HG03354 (cell line): Measurements from ENCODE around the gene PTPN3.

Experiments
- ATAC-seq: cut with Tn5 transposase; IDR thresholded peaks from one replicate; pipeline ENCODE4 v1.9.1; 2021; ENCODE audit warnings: mild to moderate bottlenecking; ENCODE audit not compliant: unreplicated experiment, poor library complexity, severe bottlenecking

PTPN3 gene

DNA sequence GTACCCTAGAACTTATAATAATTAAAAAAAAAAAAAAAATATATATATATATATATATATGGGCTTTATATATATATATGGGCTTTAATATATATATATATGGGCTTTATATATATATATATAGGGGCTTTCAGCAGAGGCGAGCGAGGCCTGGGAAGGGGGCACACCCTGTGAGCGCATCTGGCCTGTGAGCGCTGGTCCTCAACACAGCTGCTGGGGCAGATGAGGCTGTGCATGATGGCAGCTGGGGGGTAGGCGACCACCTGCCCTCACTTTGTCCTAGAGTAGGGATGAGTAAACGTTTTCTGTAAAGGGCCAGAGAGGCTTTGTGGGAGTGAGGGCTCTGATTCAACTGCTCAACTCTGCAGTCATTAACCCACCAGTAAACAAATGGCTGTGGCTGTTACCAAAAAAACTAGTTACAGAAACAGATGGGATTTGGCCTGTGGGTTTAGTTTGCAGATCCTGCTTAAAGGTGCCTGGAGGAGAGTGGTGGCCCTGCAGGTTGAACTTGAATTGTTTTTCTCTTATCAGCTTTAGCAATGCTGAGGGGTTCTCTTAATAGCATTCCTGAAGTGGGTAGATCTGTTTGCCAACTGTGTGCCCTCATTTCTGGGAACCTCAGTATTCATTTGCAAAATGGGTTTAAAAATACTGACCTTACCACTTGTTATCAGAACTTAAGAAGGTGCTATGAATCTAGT lies 89.2 kb downstream of the PTPN3 start:
- no peak for ATAC-seq

DNA sequence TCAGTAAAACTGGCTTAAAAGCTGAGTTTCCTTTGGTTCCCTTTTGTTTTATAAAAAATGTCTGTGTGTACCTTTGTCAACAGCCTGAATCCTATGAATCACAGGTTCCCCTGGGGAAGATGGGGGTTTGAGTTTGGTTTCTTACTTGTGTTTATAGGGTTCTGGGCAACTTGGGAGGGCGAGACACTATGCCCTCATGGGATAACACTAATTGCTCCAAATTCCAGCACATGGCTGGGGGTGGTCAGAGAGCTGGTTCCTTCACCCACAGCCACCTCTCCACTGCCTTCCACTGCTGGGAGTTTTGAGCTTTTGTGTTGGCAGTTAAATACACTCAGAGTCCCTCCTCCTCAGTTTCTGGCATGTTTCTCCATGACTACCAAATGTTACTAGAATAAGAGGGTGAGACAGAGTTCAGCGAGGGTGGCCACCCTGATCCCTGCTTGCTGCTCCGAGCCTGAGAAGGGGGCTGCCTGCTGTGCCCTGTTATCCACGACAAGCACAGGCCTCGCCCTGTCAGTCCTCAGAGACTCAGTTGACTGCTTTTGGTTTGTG lies 94.3 kb downstream of the PTPN3 start:
- ATAC-seq, result no peak

DNA sequence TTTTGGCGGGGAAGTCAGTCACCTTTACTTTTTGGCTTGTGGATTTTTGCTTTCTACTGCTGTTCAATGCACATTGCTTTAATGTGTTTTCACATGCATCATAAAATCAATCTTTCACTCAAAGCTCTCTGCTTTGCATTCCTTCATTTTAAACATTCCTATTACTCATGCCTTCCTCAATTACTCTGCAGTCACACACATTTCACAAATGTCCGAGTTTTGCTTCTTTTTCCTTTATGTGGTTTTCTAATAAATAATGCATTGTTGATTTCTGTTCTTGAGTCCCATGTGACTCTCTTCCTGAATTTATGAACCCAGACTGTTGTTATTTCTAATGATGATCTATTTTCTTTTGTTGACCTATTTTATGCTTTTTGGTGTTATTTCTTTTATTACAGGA lies 95.0 kb downstream of the PTPN3 start:
- ATAC-seq, result no peak

DNA sequence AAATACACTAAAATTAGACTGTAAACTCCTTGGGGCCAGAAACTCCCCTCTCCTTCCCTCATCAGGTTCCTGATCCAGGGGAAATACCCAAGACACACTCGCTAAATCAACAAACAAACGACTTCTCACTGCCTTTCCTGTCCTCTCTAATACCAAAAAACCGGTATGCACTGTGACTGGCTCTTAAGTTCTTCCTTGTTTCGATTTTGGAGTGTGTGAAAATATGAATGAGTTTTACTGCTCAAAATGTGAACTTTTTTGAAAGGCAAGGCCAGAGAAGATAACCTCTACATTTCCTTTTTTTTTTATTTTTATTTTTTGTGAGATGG lies 96.2 kb downstream of the PTPN3 start:
- peak; percentile 5 for ATAC-seq

DNA sequence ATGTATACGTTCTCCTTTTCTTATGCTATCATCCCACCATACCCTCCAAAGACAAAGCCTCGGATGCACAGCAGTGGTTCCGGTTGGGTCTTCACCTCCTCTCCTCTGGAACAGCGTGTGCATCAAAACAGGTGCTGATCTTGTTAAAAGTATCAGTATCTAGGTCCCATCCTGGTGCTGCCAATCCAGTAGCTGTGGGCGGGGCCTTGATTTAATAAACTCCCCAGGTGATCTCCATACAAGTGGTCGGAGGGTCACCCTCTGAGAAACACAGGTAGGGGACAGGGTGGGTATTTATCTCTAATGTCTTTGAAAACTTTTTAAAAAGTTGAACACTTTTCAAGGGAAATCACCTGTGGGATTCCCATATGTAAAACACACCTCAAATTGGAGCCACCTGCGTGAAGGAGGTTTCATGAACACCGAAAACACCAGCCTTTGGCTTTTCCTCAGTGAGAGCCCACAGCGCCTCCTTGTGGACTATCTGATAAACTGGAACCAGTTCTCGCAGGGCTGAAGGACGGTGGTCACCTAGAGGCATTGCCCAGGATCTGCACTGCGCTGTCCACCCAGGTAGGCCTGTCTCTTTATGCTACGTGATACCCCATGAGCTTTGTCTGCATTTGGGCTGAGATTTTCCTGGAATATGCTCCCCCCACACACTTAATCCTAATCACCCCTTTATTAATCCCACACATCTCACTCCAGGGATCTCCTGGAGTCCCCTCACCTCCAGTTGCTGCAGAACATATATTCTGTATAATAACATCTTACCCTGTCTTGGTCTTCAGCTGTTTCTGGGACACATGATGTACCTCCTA lies 96.7 kb downstream of the PTPN3 start:
- ATAC-seq, result peak; percentile 50

DNA sequence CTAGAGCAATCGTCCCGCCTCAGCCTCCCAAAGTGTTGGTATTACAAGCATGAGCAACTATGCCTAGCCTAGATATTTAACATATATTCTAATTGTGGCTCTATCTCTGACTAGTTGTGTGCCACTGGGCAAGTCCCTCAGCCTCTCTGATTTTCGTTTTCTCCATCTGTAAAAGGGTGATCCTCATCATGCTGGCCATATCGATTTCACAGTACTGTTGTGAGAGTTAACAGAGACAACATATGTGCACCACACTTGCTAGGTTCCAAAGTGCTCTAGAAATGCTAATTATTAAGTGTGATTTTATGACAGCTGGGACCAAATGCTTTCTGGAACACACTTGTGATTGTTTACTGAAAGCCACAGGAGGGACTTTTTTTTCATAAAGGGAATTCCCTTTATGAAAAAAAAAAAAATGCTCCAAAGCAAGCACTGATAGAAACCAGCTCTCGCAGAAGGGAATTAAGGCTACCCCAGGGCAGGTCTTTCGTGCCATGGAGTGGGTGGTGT lies 98.8 kb downstream of the PTPN3 start:
- ATAC-seq, result peak; percentile 84

DNA sequence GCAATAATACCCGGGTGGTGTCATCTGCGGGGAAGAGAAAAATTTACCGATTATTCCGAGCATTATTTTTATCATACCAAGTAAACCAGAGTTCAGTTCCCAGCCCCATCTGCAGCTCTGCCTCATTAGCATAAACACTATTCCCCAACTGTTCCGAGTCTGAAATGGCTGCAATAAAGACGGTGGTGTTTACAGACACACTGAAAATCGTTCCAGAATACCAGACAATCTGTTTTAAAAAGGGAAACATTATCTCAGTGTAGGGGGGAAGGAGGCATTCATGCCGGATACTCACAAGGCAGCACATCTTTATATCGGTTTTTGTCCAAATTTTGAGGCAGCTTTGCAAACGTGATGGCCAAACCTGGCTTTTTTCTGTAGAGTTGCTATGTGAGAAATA lies 106.9 kb downstream of the PTPN3 start:
- ATAC-seq, result no peak

DNA sequence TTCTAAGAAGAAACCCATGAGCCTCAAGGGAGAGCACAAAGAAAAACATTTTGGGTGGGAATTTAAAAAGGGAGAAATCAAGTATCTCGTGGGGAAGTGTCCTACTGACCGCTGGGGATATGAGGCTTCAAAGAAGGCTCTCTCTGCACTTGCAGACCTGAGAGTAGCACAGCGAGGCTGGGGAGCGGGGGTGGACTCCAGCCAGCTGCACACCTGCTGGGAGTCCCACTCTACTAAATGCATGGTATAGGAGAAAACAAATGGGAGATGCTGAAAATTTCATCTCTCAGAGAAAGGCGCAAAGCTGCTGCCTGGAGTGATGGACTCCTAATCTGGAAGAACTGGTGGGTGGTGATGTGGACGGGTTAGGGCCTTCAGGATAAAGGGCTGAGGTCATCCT lies 110.3 kb downstream of the PTPN3 start:
- no peak for ATAC-seq

DNA sequence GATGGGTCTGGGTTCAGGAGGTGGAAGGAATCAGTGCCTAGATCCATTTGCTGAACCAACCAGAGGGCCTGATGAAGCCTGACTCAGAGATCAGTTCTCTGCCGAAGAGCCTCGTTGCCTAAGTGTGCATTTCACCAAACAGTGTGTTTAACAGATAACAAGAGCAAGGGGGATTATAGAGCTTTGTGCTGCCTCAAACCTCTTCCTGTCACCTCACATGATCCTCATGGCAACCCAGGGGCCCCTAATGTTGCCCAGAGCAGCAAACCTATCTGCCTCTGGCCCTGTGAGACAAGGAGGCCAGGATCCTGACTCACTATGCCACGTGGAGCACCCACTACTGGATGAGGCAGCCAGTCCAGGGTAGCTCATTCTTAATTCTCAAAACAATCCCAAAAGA lies 110.9 kb downstream of the PTPN3 start:
- no peak for ATAC-seq

DNA sequence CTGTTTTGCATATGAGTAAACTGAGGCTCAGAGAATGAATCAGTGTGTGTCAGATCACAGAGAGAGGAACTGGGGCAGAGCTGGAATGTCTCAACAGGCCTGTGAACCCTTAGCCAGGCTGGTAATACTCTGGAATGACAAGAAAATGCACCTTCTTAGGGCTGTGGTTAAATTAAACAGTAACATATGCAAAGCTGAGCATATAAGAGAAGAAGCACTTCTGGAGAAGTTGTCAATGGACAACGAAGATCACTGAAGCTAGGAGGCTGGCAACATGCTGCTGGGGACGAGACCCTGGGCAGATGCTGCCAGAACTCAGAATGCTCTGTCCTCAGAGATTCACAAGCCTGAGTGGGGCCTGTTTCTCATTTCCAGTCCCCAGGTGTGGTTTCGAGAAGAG lies 112.6 kb downstream of the PTPN3 start:
- peak; percentile 61 for ATAC-seq

DNA sequence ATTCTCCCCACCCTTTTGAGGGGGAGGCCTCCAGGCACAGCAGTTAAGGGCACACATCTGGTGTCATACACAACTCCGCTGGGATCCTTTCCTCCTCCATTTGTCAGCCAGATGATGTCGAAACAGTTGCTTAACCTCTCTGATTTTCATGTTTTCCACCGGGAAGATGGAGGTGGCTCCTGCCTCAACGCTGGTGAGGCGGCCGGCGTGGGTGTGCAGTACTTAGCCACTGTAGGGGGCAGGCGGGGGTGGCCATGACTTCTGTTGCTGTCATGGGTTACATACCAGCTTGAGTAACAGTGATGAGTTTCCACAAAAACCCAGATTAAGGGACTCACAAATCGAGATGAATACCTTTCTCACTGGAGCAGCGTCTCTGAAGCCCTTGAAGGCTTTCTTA lies 114.2 kb downstream of the PTPN3 start:
- no peak for ATAC-seq

DNA sequence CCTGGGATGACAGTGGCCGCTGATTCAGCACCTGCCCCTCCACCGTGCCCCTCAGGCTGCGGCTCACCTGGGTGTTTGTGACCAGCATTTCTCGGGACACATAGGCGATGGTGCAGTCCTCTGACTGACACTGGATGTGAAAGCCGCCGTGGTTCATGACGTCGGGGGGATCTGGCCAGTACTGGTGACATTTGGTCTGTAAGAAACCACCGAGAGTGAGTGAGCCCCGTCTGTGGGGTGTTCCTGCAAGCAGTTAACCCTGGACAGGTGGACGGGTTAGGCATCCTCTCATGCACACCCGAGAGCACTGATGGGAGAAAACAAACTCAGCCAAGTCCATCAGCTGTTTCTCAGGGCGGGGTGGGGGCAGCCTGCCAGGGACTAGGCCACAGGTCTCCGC lies 114.8 kb downstream of the PTPN3 start:
- no peak for ATAC-seq

DNA sequence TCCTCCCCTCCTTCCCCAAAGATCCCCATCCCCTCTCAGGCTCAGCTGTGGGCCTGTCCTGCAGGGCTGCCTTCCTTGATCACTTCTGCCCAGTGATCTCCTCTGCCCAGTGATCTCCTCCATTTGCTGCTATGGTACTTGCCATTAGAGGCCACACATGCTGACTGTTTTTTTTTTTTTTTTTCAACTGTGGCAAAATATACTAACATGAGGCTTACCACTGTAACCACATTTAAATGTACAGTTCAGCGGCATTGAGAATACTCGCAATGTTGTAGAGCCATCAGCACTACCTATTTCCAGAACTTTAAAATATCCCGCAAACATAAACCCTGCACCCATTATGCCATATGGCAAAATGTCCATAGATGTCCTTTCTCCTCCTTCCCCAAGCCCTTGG lies 115.5 kb downstream of the PTPN3 start:
- ATAC-seq, result no peak

DNA sequence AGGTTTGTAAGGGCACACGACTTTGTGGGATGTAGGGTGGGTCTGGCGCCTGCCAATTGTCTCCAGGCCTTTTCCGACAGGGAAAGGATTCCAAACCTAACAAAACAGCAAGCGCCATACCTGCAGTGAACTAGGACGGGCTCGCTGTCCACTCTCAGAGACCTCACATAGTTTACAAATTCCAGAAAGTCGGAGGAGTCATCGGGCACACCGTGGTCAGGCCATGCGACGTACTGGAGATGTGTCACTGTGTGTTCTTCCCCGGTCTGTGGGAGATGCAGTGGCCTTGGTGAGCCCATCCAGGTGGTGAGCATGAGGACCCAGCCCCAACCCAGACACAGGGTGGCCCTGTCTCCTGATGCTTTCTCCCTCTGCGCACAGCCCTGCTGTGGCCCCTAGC lies 115.9 kb downstream of the PTPN3 start:
- ATAC-seq, result no peak

DNA sequence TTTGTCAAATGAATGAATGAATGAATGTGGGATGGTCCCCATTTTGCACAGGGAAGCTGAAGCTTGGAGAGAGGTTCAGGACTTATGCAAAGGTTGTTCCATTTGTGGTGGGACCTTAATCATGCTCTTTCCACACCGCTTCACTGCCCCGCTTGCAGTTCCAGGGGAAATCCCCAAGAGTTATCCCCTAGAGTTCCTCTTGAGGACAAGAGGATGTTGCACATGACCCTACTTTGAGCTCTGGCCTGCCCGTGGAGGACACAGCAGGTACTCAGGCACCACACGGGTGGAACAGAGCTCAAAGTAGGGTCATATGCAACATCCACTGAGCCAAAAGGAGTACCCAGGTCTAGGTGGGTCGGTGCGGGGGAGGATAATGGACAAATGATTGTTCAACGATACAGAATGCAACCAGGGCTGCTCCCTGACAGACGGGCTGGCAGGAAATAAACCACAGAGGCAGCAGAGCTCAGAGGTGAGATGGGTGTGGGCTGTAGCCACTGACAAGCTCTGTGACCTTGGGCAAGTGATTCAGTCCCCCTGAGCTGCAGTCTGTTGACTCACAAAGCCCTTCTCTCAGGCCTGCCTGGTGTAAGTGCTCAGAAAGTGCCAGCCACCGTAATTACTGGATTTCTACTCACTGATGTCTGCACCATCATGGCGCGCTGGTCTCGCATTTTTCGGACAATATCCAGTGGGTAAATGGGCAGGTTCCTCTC lies 116.9 kb downstream of the PTPN3 start:
- ATAC-seq, result peak; percentile 51

DNA sequence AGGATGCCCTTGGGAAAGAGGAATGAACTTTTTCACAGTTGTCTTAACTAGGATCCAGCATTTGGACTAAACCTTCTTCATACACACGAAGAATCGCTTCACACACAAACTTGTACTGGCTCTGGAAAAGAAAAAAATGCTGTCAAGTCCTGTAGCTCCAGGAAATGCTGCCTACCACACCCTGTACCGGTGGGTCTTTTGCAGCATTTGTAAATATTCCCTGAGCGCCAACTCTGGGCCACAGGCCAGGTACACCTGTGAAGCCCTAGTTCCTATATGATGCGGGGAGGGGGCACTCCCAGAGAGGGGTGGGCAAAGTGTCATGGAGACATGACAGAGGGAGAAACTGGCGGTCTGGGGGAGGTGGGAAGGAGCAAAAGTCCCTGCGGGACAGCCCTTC lies 118.6 kb downstream of the PTPN3 start:
- ATAC-seq, result no peak

DNA sequence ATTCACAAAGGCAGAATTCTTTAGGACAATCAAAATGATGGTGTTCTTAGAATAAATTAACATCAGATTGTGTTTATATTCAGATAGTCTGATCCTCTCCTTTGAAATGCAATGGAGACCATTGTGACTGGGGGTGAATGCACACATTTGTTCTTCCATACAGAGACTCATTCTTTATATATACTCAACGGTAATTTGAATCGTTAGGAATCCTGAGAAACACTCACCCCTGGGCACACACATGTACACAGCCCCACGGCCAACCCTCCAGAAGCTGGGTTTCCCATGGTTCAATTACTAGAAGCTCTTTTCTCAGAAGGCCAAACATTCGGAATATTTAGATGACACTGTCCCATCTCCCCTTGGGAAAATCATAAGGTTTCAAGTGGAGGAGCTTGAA lies 119.8 kb downstream of the PTPN3 start:
- no peak for ATAC-seq

DNA sequence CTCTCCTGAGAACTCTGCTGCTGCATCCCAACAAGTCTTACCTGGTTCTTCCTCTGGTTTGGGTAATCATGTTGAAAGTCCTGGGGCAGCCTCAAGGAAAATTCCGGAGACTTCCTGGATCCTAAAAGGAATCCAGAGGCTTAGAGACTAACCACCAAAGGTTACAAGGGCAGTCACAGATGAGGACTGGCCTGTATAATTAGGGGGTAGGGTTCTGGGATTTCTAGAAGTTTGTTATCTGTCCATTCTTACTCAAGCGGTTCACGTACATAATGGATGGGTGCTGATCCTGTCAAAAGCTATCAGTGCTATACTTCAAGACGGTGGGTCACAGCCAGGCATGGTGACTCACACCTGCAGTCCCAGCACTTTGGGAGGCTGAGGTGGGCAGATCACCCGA lies 125.9 kb downstream of the PTPN3 start:
- no peak for ATAC-seq

DNA sequence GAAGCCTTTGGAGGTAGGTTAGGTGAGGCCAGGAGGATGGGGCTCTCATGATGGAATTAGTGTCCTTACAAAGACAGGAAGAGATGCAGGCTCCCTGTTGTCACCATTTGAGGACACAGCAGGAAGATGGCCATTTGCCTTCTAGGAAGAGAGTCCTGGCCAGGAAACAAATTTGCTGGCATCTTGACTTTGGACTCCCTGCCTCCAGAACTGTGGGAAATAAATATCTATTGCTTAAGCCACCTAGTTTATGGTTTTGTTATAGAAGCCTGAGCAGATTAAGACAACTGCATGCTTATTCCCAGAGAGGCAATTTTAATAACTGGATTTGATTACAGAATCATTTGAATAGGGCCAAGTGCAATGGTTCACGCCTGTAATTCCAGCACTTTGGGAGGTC lies 126.7 kb downstream of the PTPN3 start:
- no peak for ATAC-seq

DNA sequence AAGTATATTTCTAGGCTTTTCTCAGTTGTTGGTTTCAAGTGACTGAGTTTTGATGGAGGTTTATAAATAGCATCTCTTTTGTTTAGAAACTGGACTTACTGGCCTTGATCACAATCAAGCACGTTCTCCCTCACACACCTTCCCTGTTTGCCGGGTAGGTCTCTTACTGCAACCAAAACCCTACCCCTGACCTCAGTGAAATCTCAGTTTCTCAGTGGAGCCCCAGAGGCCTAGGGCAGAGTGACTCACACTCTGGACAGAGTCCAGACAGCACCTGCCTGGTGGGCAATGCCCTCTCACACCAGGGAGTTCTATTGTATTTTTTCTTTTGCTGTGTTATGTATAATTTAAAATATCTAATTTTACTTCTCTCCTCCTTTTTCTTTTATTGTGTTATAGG lies 128.8 kb downstream of the PTPN3 start:
- ATAC-seq, result no peak
